ENCODE measurements around the gene MGMT. TPM values are rescaled to one million over a fixed set of nuclear protein-coding genes. Genes with fewer than 3 reads are reported as not detected.

The MGMT gene
- total RNA-seq, 2 experiments from 2014 or later: 17.0 to 24.8 TPM

GRCh38 chr10:129774736-129775401 lies 307.8 kb downstream of the MGMT start:
- H3K4me1 Mint-ChIP-seq: no peaks in the 10 kb centered on the region
- no peaks in the 10 kb centered on the region for H3K27me3 Mint-ChIP-seq
- ATAC-seq: no peak
- no peak overlapping the region for H3K4me3 Mint-ChIP-seq
- CTCF ChIA-PET: no interaction called here
- peak; percentile 25 for DNase-seq
- H3K27ac Mint-ChIP-seq: no peak overlapping the region
- H3K36me3 Mint-ChIP-seq: no peaks in the 10 kb centered on the region
- H3K9me3 Mint-ChIP-seq (ENCODE audit: low read depth): no peaks in the 10 kb centered on the region

GRCh38 chr10:129775681-129776080 lies 308.6 kb downstream of the MGMT start:
- Mint-ChIP-seq H3K36me3 (no peaks in the 10 kb centered on the region), H3K4me1 (no peaks in the 10 kb centered on the region), H3K27me3 (no peaks in the 10 kb centered on the region), H3K27ac (no peak overlapping the region), H3K4me3 (no peak overlapping the region), H3K9me3 (ENCODE audit: low read depth) (no peaks in the 10 kb centered on the region)
- CTCF ChIA-PET: no interaction called here
- DNase-seq (no peak), ATAC-seq (no peak)

GRCh38 chr10:129777687-129778086 lies 310.6 kb downstream of the MGMT start:
- H3K4me3 Mint-ChIP-seq: no peak overlapping the region
- ATAC-seq: no peak
- DNase-seq: no peak
- H3K9me3 Mint-ChIP-seq (ENCODE audit: low read depth): no peaks in the 10 kb centered on the region
- no peaks in the 10 kb centered on the region for H3K27me3 Mint-ChIP-seq
- H3K27ac Mint-ChIP-seq: no peak overlapping the region
- no peaks in the 10 kb centered on the region for H3K36me3 Mint-ChIP-seq
- CTCF ChIA-PET: no interaction called here
- no peaks in the 10 kb centered on the region for H3K4me1 Mint-ChIP-seq

DNA sequence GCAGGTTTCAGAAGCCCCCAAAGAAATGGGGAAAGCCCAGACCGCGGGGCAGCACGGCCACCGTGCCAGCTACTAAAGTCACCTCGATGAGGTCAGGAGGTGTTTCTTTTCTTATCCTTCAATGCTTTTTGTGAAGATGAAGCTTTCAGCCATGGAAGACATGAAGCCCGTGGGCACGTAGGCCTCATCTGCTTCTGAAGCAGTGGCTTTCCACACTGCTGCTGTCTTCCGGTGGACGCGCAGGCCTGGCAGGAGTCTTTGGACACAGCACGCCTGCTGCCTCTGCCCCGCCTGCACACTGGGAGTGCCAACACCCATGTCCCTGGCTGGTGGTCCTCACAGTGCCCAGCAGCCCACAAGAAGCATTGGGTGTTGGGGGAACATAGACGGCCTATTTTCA lies 311.5 kb downstream of the MGMT start:
- H3K27ac Mint-ChIP-seq: no peak overlapping the region
- H3K36me3 Mint-ChIP-seq: no peaks in the 10 kb centered on the region
- H3K27me3 Mint-ChIP-seq: no peaks in the 10 kb centered on the region
- ATAC-seq: no peak
- no peak overlapping the region for H3K4me3 Mint-ChIP-seq
- H3K9me3 Mint-ChIP-seq (ENCODE audit: low read depth): no peaks in the 10 kb centered on the region
- CTCF ChIA-PET: no interaction called here
- H3K4me1 Mint-ChIP-seq: no peaks in the 10 kb centered on the region
- no peak for DNase-seq

GRCh38 chr10:129779126-129780111 lies 312.4 kb downstream of the MGMT start:
- no peak for ATAC-seq
- H3K27ac Mint-ChIP-seq: no peak overlapping the region

DNA sequence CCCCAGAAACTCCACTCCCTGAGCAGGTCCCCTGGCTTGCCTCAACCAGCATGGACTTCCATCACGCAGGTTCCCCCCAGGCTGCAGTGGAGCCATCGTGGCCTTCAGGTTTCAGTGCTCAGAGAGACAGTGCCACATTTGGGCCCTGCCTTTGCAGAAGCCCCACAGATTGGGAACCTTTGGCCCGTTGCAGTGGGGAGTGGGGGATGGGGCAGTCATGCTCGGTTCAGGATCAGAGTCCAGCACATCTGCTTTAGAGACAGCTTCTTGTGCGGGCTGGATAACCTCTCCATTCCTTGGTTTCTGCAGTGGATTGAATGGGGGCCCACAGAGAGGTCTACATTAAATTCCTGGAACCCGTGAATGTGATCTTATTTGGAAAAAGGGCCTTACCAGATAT lies 313.2 kb downstream of the MGMT start:
- Mint-ChIP-seq H3K27ac (no peak overlapping the region), H3K9me3 (ENCODE audit: low read depth) (peaks cover 6% of the 10 kb centered on the region), H3K4me1 (no peaks in the 10 kb centered on the region), H3K4me3 (no peak overlapping the region), H3K27me3 (no peaks in the 10 kb centered on the region), H3K36me3 (no peaks in the 10 kb centered on the region)
- ATAC-seq: no peak
- CTCF ChIA-PET: no interaction called here
- no peak for DNase-seq

More at GRCh38 chr10:129779126-129780111, 312.4 kb downstream of the MGMT start:
- CTCF ChIA-PET: no interaction called here
- no peak overlapping the region for H3K4me3 Mint-ChIP-seq
- no peaks in the 10 kb centered on the region for H3K36me3 Mint-ChIP-seq
- peaks cover 6% of the 10 kb centered on the region for H3K9me3 Mint-ChIP-seq (ENCODE audit: low read depth)
- no peak for DNase-seq
- H3K4me1 Mint-ChIP-seq: no peaks in the 10 kb centered on the region
- H3K27me3 Mint-ChIP-seq: no peaks in the 10 kb centered on the region

- Mint-ChIP-seq H3K27ac (no peak overlapping the region), H3K4me1 (no peaks in the 10 kb centered on the region), H3K9me3 (ENCODE audit: low read depth) (peaks cover 6% of the 10 kb centered on the region), H3K4me3 (no peak overlapping the region), H3K36me3 (no peaks in the 10 kb centered on the region), H3K27me3 (no peaks in the 10 kb centered on the region)
- no peak for DNase-seq
- CTCF ChIA-PET: no interaction called here
- no peak for ATAC-seq
Observed at GRCh38 chr10:129780901-129781795, 314.1 kb downstream of the MGMT start.

- Mint-ChIP-seq H3K9me3 (ENCODE audit: low read depth) (peaks cover 14% of the 10 kb centered on the region), H3K27ac (no peak overlapping the region), H3K27me3 (no peaks in the 10 kb centered on the region), H3K4me3 (no peak overlapping the region), H3K4me1 (no peaks in the 10 kb centered on the region), H3K36me3 (no peaks in the 10 kb centered on the region)
- no peak for ATAC-seq
- DNase-seq: no peak
- CTCF ChIA-PET: no interaction called here
Observed at GRCh38 chr10:129784291-129784690, 317.2 kb downstream of the MGMT start.

DNA sequence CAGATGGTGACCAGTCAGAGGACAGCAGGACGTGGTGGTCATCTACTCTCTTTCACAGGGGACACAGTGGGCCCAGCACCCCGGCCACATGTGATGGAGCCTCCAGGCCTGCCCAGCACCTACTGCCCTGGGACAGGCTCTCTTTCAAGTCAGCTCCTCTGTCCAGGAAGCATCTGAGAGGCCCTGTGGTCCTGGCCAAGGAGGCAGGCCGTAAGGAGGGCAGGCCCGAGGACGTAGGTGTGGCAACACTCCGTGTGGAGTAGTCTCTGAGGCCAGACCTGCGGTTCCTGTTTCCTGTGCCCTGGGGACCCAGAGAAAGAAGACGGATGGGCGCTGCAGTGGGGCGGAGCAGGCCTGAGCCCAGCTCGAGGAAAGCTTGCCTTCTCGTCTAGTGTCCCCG lies 317.9 kb downstream of the MGMT start:
- Mint-ChIP-seq H3K27me3 (no peaks in the 10 kb centered on the region), H3K4me1 (no peaks in the 10 kb centered on the region), H3K4me3 (no peak overlapping the region), H3K36me3 (no peaks in the 10 kb centered on the region), H3K9me3 (ENCODE audit: low read depth) (peaks cover 19% of the 10 kb centered on the region), H3K27ac (no peak overlapping the region)
- CTCF ChIA-PET: no interaction called here
- DNase-seq (no peak), ATAC-seq (no peak)

DNA sequence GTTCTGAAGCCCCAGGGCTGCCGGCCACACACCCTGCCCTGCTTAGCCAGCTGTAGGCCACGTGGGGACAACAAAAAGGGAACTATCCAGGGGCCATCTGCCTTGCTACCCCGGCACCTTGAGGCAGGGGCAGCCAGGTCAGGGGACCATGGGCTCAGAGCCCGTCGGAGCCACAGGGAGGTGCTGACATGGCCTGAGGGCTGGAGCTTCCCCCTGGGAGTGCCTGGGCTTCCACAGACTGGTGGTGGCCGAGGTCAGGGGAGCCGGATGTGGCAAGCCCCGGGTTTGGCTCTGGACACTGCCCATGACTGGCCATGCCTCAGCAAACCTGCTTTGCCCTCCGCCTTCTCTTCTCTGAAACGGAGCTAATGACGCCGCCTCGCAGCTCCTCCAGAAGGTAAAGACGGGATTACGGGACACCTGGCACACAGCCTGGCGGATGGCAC lies 318.5 kb downstream of the MGMT start:
- Mint-ChIP-seq H3K4me1 (no peaks in the 10 kb centered on the region), H3K36me3 (no peaks in the 10 kb centered on the region), H3K27ac (no peak overlapping the region), H3K9me3 (ENCODE audit: low read depth) (peaks cover 19% of the 10 kb centered on the region), H3K4me3 (no peak overlapping the region), H3K27me3 (no peaks in the 10 kb centered on the region)
- DNase-seq (no peak), ATAC-seq (no peak)
- CTCF ChIA-PET: no interaction called here

DNA sequence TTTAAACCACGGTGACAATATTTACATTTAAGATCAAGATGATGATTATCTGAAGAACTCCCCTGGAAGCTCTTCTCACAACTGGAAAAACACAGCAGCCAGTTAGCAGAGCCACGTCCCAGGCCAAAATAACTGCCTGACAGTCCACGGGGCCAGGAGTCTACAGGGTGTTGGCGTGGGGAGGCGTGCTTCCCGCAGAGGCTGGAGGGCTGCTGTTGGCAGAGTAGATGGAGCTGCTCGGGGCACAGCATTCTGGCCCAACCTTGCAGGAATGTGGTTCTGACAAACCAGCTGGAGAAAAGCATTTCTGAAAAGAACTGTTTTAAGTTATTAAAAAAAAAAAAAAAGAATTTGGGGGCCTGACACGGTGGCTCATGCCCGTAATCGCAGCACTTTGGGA lies 319.2 kb downstream of the MGMT start:
- Mint-ChIP-seq H3K4me1 (no peaks in the 10 kb centered on the region), H3K27me3 (no peaks in the 10 kb centered on the region), H3K9me3 (ENCODE audit: low read depth) (peaks cover 19% of the 10 kb centered on the region), H3K36me3 (no peaks in the 10 kb centered on the region), H3K4me3 (no peak overlapping the region), H3K27ac (no peak overlapping the region)
- CTCF ChIA-PET: no interaction called here
- ATAC-seq: no peak
- no peak for DNase-seq

GRCh38 chr10:129787557-129787956 lies 320.5 kb downstream of the MGMT start:
- CTCF ChIA-PET: no interaction called here
- Mint-ChIP-seq H3K9me3 (ENCODE audit: low read depth) (peaks cover 27% of the 10 kb centered on the region), H3K4me1 (no peaks in the 10 kb centered on the region), H3K27ac (no peak overlapping the region), H3K36me3 (no peaks in the 10 kb centered on the region), H3K4me3 (no peak overlapping the region), H3K27me3 (no peaks in the 10 kb centered on the region)
- ATAC-seq (no peak), DNase-seq (no peak)

DNA sequence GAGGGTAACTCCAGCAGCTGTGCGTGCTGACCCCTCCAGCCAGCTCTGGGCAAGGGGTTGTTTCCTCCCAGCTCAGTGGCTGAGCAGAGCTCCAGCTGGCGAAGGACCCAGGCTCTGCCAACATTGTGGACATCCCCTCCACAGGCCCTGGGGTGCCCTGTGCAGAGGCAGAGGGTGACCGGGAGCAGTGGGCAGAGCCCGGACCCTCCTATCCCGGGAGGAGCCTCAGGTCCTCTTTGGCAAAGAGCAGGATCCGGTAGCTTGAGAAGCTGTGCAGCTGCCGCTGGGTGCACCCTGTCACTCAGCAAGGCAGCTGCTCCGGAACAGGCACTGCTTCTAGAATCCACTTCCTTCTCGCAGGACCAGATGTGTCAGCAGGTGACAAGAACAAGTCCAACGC lies 321.2 kb downstream of the MGMT start:
- H3K4me1 Mint-ChIP-seq: no peaks in the 10 kb centered on the region
- H3K27ac Mint-ChIP-seq: no peak overlapping the region
- DNase-seq (no peak), ATAC-seq (no peak)
- no peaks in the 10 kb centered on the region for H3K27me3 Mint-ChIP-seq
- no peaks in the 10 kb centered on the region for H3K36me3 Mint-ChIP-seq
- no peak overlapping the region for H3K4me3 Mint-ChIP-seq
- H3K9me3 Mint-ChIP-seq (ENCODE audit: low read depth): peaks cover 31% of the 10 kb centered on the region
- CTCF ChIA-PET: no interaction called here
